Measurements from ENCODE around the gene CLCN6. TPM values are rescaled to one million over a fixed set of nuclear protein-coding genes. Genes with fewer than 3 reads are reported as not detected.

The CLCN6 gene
- total RNA-seq, 1 experiment from 2014 or later, result 30.4 TPM

GRCh38 chr1:11839727-11840705, 34.0 kb downstream of the CLCN6 start:
- peaks cover 15% of the 10 kb centered on the region for H3K36me3 ChIP-seq (ENCODE audit: control insufficient read depth, insufficient read depth, low read length)
- DNase-seq, result no peak
- no peaks in the 10 kb centered on the region for H3K4me1 Mint-ChIP-seq (ENCODE audit: low read depth, unreplicated experiment)
- H3K27me3 Mint-ChIP-seq (ENCODE audit: insufficient read depth, unreplicated experiment), result no peaks in the 10 kb centered on the region
- intact Hi-C loops (cut with micrococcal nuclease; ENCODE audit: unreplicated experiment), result loop anchor here (5.0 kb wide), 1 partner anchor 67 kb away; no protein-coding TSS in a partner anchor
- no peaks in the 10 kb centered on the region for H3K4me1 ChIP-seq
- H3K27me3 ChIP-seq (replicated peaks; ENCODE audit: control insufficient read depth, insufficient read depth, low read length), result no peaks in the 10 kb centered on the region
- H3K4me3 Mint-ChIP-seq (ENCODE audit: unreplicated experiment), result no peak overlapping the region
- POLR2A ChIA-PET, result no interaction called here
- TF ChIP-seq CTCF (IDR thresholded peaks at IDR 0.05; ENCODE audit: insufficient read depth in 1 of 2, low read depth in 1 of 2, low read length in 1 of 2, severe bottlenecking in 1 of 2, unreplicated experiment in 1 of 2), result no peak
- no peak overlapping the region for H3K4me3 ChIP-seq (ENCODE audit: low read depth, low read length)
- no TSS peak for BruUV-seq (replicated peaks)
- peaks cover 58% of the 10 kb centered on the region for H3K36me3 Mint-ChIP-seq (ENCODE audit: insufficient read depth, unreplicated experiment)
- H3K27ac Mint-ChIP-seq (ENCODE audit: unreplicated experiment), result no peak overlapping the region
- CTCF ChIA-PET, result no interaction called here
- H3K9me3 ChIP-seq, result no peaks in the 10 kb centered on the region
- H3K9me3 Mint-ChIP-seq (ENCODE audit: unreplicated experiment), result no peaks in the 10 kb centered on the region

GRCh38 chr1:11841245-11842153, 35.5 kb downstream of the CLCN6 start:
- Mint-ChIP-seq H3K4me1 (ENCODE audit: low read depth, unreplicated experiment) (no peaks in the 10 kb centered on the region), H3K36me3 (ENCODE audit: insufficient read depth, unreplicated experiment) (peaks cover 52% of the 10 kb centered on the region), H3K4me3 (ENCODE audit: unreplicated experiment) (no peak overlapping the region), H3K27me3 (ENCODE audit: insufficient read depth, unreplicated experiment) (no peaks in the 10 kb centered on the region), H3K27ac (ENCODE audit: unreplicated experiment) (no peak overlapping the region), H3K9me3 (ENCODE audit: unreplicated experiment) (no peaks in the 10 kb centered on the region)
- no TSS peak for BruUV-seq (replicated peaks)
- no peak for TF ChIP-seq CTCF (IDR thresholded peaks at IDR 0.05; ENCODE audit: insufficient read depth in 1 of 2, low read depth in 1 of 2, low read length in 1 of 2, severe bottlenecking in 1 of 2, unreplicated experiment in 1 of 2)
- no peak overlapping the region for H3K4me3 ChIP-seq (ENCODE audit: low read depth, low read length)
- no peak for DNase-seq
- H3K9me3 ChIP-seq, result no peaks in the 10 kb centered on the region
- H3K36me3 ChIP-seq (ENCODE audit: control insufficient read depth, insufficient read depth, low read length), result peaks cover 14% of the 10 kb centered on the region
- POLR2A ChIA-PET, result no interaction called here
- H3K4me1 ChIP-seq, result no peaks in the 10 kb centered on the region
- H3K27me3 ChIP-seq (replicated peaks; ENCODE audit: control insufficient read depth, insufficient read depth, low read length), result no peaks in the 10 kb centered on the region
- intact Hi-C loops (cut with micrococcal nuclease; ENCODE audit: unreplicated experiment), result no loop called here
- CTCF ChIA-PET, result no interaction called here

All from Caco-2 (cell line).